ENCODE results near the gene BCL7C. TPM values are rescaled to one million over a fixed set of nuclear protein-coding genes. Genes with fewer than 3 reads are reported as not detected.
A peak's percentile ranks its signal among the peaks of the same experiment; 100 is the strongest.

Gene BCL7C
- polyA plus RNA-seq, 1 donor (not counting 4 experiments of a cell fraction or from before 2014, with no cell fraction given): 19.2 TPM

DNA sequence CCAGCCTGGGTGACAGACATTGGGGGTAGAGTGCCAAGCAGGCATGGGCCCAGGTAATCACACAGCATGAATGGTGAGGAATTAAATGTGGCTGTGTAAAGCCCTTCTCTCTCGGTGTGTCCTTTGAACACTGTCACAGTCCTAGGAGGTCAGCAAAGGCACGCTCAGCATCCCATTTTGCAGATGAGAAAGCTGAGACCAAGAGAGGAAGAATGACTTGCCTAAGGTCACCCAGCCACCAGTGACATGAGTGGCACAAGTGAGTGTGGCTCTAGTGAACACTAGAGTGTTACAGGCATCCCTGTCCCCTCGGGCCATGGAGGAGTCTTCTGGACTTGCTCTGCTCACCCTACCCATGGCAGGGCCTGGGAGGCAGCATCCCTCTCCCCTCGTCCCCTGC is 13.2 kb upstream of the BCL7C start:
- dilution Hi-C loops (cut with MboI; ENCODE audit: extremely low pct_ligation_motif_present, low sequenced_read_pairs): no loop called here

DNA sequence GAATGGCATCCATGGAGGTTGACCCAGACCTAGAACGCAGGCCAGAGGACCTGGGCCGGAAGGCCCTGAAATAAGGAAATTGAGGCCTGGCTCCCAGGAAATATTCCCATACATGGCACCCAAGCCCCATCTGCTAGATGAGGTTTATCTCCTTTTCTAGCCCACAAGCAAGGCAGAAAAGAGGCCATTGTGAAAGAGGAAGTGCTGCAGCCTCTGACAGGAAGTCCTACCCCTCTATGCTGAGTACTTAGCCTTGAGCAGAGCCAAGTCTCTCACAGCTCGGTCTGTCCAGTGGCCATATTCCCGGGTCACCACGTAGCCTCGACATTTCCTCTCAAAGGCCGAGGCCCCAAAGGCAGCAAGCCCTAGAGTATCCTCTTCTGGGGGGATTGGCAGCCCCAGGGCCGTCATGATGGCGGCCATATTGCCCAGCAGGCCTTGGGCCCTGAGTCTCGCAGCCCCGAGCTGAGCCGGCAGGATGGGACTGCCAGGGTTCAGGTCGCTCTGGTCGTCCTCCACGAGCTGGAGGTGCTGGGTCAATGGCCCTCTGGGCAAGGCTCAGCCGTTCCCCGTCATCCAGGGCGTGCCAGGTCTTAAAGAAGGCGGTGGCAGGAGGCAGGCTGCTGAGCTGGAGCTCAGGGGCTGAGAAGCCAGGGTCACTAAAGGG is 10.4 kb upstream of the BCL7C start:
- Histone ChIP-seq H3K36me3 (ENCODE audit: control insufficient read depth in 2 of 2, extremely low read depth in 1 of 2, insufficient read depth in 2 of 2, low read length in 2 of 2) (no peaks in the 10 kb centered on the region), H3K4me2 (ENCODE audit: control insufficient read depth, extremely low read depth, insufficient read depth, low read depth, low read length) (no peak overlapping the region), H3K9me1 (ENCODE audit: control insufficient read depth, extremely low read depth, insufficient read depth, low read length) (no peaks in the 10 kb centered on the region), H3K4me1 (ENCODE audit: control insufficient read depth, extremely low read depth, insufficient read depth, low read length) (peaks cover 9% of the 10 kb centered on the region), H2AFZ (ENCODE audit: control insufficient read depth, low read length) (peak overlapping the region; percentile 36), H4K20me1 (ENCODE audit: control insufficient read depth, extremely low read depth, insufficient read depth, low read length) (no peaks in the 10 kb centered on the region), H3K79me2 (ENCODE audit: control insufficient read depth, insufficient read depth, low read length) (no peaks in the 10 kb centered on the region), H3K9ac (ENCODE audit: control insufficient read depth, extremely low read depth, insufficient read depth, low read length) (no peak overlapping the region), H3K27ac (ENCODE audit: control insufficient read depth, insufficient read depth, low read length) (no peak overlapping the region), H3K4me3 (ENCODE audit: control insufficient read depth in 2 of 3, extremely low read depth in 1 of 3, insufficient read depth in 2 of 3, low read depth in 1 of 3, low read length in 3 of 3) (no peak overlapping the region), H3K27me3 (ENCODE audit: control insufficient read depth, extremely low read depth, insufficient read depth, low read length) (no peaks in the 10 kb centered on the region), H3K9me3 (ENCODE audit: control insufficient read depth, low read depth, low read length) (no peaks in the 10 kb centered on the region)
- FAIRE-seq: no peak
- TF ChIP-seq, protein P1, sequence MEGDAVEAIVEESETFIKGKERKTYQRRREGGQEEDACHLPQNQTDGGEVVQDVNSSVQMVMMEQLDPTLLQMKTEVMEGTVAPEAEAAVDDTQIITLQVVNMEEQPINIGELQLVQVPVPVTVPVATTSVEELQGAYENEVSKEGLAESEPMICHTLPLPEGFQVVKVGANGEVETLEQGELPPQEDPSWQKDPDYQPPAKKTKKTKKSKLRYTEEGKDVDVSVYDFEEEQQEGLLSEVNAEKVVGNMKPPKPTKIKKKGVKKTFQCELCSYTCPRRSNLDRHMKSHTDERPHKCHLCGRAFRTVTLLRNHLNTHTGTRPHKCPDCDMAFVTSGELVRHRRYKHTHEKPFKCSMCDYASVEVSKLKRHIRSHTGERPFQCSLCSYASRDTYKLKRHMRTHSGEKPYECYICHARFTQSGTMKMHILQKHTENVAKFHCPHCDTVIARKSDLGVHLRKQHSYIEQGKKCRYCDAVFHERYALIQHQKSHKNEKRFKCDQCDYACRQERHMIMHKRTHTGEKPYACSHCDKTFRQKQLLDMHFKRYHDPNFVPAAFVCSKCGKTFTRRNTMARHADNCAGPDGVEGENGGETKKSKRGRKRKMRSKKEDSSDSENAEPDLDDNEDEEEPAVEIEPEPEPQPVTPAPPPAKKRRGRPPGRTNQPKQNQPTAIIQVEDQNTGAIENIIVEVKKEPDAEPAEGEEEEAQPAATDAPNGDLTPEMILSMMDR (optimal IDR thresholded peaks at IDR 0.05 in 1 of 3, IDR thresholded peaks at IDR 0.05 in 1 of 3, conservative IDR thresholded peaks at IDR 0.05 in 1 of 3; ENCODE audit: extremely low read depth in 1 of 3, insufficient read depth in 2 of 3, low read length in 3 of 3): no peak
- TF ChIP-seq EZH2 (IDR thresholded peaks at IDR 0.05; ENCODE audit: low read length): no peak
- dilution Hi-C loops (cut with MboI; ENCODE audit: extremely low pct_ligation_motif_present, low sequenced_read_pairs): no loop called here
- DNase-seq (ENCODE audit: low read depth, low spot score): no peak

More for the DNA sequence above, 13.2 kb upstream of the BCL7C start:
- no peak for FAIRE-seq
- Histone ChIP-seq H3K36me3 (ENCODE audit: control insufficient read depth in 2 of 2, extremely low read depth in 1 of 2, insufficient read depth in 2 of 2, low read length in 2 of 2) (no peaks in the 10 kb centered on the region), H3K9me1 (ENCODE audit: control insufficient read depth, extremely low read depth, insufficient read depth, low read length) (no peaks in the 10 kb centered on the region), H3K4me3 (ENCODE audit: control insufficient read depth in 2 of 3, extremely low read depth in 1 of 3, insufficient read depth in 2 of 3, low read depth in 1 of 3, low read length in 3 of 3) (no peak overlapping the region), H3K27me3 (ENCODE audit: control insufficient read depth, extremely low read depth, insufficient read depth, low read length) (no peaks in the 10 kb centered on the region), H3K4me1 (ENCODE audit: control insufficient read depth, extremely low read depth, insufficient read depth, low read length) (peaks cover 18% of the 10 kb centered on the region), H4K20me1 (ENCODE audit: control insufficient read depth, extremely low read depth, insufficient read depth, low read length) (no peaks in the 10 kb centered on the region), H2AFZ (ENCODE audit: control insufficient read depth, low read length) (no peak overlapping the region), H3K4me2 (ENCODE audit: control insufficient read depth, extremely low read depth, insufficient read depth, low read depth, low read length) (no peak overlapping the region), H3K27ac (ENCODE audit: control insufficient read depth, insufficient read depth, low read length) (no peak overlapping the region), H3K9ac (ENCODE audit: control insufficient read depth, extremely low read depth, insufficient read depth, low read length) (no peak overlapping the region), H3K79me2 (ENCODE audit: control insufficient read depth, insufficient read depth, low read length) (no peaks in the 10 kb centered on the region), H3K9me3 (ENCODE audit: control insufficient read depth, low read depth, low read length) (no peaks in the 10 kb centered on the region)
- TF ChIP-seq, protein P1 (optimal IDR thresholded peaks at IDR 0.05 in 1 of 3, IDR thresholded peaks at IDR 0.05 in 1 of 3, conservative IDR thresholded peaks at IDR 0.05 in 1 of 3; ENCODE audit: extremely low read depth in 1 of 3, insufficient read depth in 2 of 3, low read length in 3 of 3): no peak
- no peak for TF ChIP-seq EZH2 (IDR thresholded peaks at IDR 0.05; ENCODE audit: low read length)
- DNase-seq (ENCODE audit: low read depth, low spot score): no peak
